HEK293T (cell line): ENCODE results near the gene PCF11.

Experiments
- CTCF ChIA-PET: fragments of 350-600 bp; formaldehyde crosslinking; extraction: SDS; loops from one replicate; lab custom pipeline; 2021; ENCODE audit warnings: antibody characterized with exemption, inconsistent platforms; lab: Yijun Ruan, JAX
- POLR2A ChIA-PET: fragments of 350-600 bp; formaldehyde crosslinking; extraction: SDS; loops from one replicate; lab custom pipeline; 2020; ENCODE audit warnings: antibody characterized with exemption, inconsistent platforms; lab: Yijun Ruan, JAX
- DNase-seq: peaks from one replicate; pipeline ENCODE4 v3.0.0; 2012; ENCODE audit warnings: mixed read lengths; ENCODE audit errors: extremely low spot score
- ARNT ChIP-seq: fragments of 450-650 bp; IDR thresholded peaks from 2 replicates; pipeline ENCODE4 v1.6.1; 2017; ENCODE audit warnings: mild to moderate bottlenecking
- BHLHE40 ChIP-seq: fragments of 450-650 bp; IDR thresholded peaks from 2 replicates; pipeline ENCODE4 v1.6.1; 2016; ENCODE audit warnings: mild to moderate bottlenecking, moderate library complexity, borderline replicate concordance
- CTBP1 ChIP-seq: fragments of 450-650 bp; IDR thresholded peaks from 2 replicates; pipeline ENCODE4 v1.6.1; 2016; ENCODE audit warnings: borderline replicate concordance
- ELF4 ChIP-seq: fragments of 450-650 bp; IDR thresholded peaks from 2 replicates; pipeline ENCODE4 v1.6.1; 2017; ENCODE audit warnings: antibody characterized with exemption
- FOXA1 ChIP-seq: fragments of 450-650 bp; IDR thresholded peaks from 2 replicates; pipeline ENCODE4 v1.6.1; 2016; ENCODE audit warnings: mild to moderate bottlenecking
- FOXK2 ChIP-seq: fragments of 450-650 bp; IDR thresholded peaks from 2 replicates; pipeline ENCODE4 v1.6.1; 2016; ENCODE audit warnings: mild to moderate bottlenecking
- FOXM1 ChIP-seq: fragments of 450-650 bp; IDR thresholded peaks from 2 replicates; pipeline ENCODE4 v1.6.1; 2017; ENCODE audit warnings: mild to moderate bottlenecking, borderline replicate concordance
- HDGF ChIP-seq: fragments of 450-650 bp; IDR thresholded peaks from 2 replicates; pipeline ENCODE4 v1.6.1; 2017; ENCODE audit warnings: antibody characterized with exemption, borderline replicate concordance
- L3MBTL2 ChIP-seq: fragments of 450-650 bp; conservative IDR thresholded peaks from 2 replicates; pipeline ENCODE4 v1.6.1; 2016; ENCODE audit warnings: mild to moderate bottlenecking
- LEF1 ChIP-seq: fragments of 450-650 bp; IDR thresholded peaks from 2 replicates; pipeline ENCODE4 v1.6.1; 2017; ENCODE audit warnings: mild to moderate bottlenecking, borderline replicate concordance
- NFRKB ChIP-seq: fragments of 450-650 bp; IDR thresholded peaks from 2 replicates; pipeline ENCODE4 v1.6.1; 2016; ENCODE audit warnings: mild to moderate bottlenecking, moderate library complexity
- PKNOX1 ChIP-seq: fragments of 450-650 bp; IDR thresholded peaks from 2 replicates; pipeline ENCODE4 v1.6.1; 2016
- SP1 ChIP-seq: fragments of 450-650 bp; IDR thresholded peaks from 2 replicates; pipeline ENCODE4 v1.6.1; 2017
- SUZ12 ChIP-seq: fragments of 450-650 bp; IDR thresholded peaks from 2 replicates; pipeline ENCODE4 v1.6.1; 2016; ENCODE audit warnings: mild to moderate bottlenecking
- TARDBP ChIP-seq: fragments of 450-650 bp; IDR thresholded peaks from 2 replicates; pipeline ENCODE4 v1.6.1; 2016
- ZNF384 ChIP-seq: fragments of 450-650 bp; IDR thresholded peaks from 2 replicates; pipeline ENCODE4 v1.6.1; 2016

The PCF11 gene

GRCh38 chr11:83220260-83220659, 63.3 kb downstream of the PCF11 start:
- POLR2A ChIA-PET: no interaction called here
- TF ChIP-seq PKNOX1: no peak
- TF ChIP-seq ARNT: no peak
- no peak for TF ChIP-seq L3MBTL2
- CTCF ChIA-PET: no interaction called here
- DNase-seq: no peak

- CTCF ChIA-PET: no interaction called here
- DNase-seq: no peak
- POLR2A ChIA-PET: no interaction called here
- TF ChIP-seq NFRKB: no peak
Observed at GRCh38 chr11:83221694-83222093, 64.8 kb downstream of the PCF11 start.

- POLR2A ChIA-PET: interaction anchor here (0.6 to 0.9 kb wide), 2 partner anchors 28 to 285 kb away, joined by 3 read pairs; no protein-coding TSS in a partner anchor
- no peak for TF ChIP-seq PKNOX1
- TF ChIP-seq FOXM1: no peak
- TF ChIP-seq BHLHE40: no peak
- TF ChIP-seq ELF4: no peak
- TF ChIP-seq HDGF: no peak
- TF ChIP-seq ZNF384: no peak
- no peak for TF ChIP-seq SUZ12
- TF ChIP-seq NFRKB: no peak
- TF ChIP-seq TARDBP: no peak
- TF ChIP-seq LEF1: no peak
- TF ChIP-seq CTBP1: no peak
- TF ChIP-seq FOXA1: no peak
- no peak for TF ChIP-seq ARNT
- TF ChIP-seq SP1: no peak
- no peak for TF ChIP-seq FOXK2
- no peak for TF ChIP-seq L3MBTL2
- DNase-seq: no peak
- CTCF ChIA-PET: no interaction called here
Observed at GRCh38 chr11:83222499-83222898, 65.6 kb downstream of the PCF11 start.

- no peak for TF ChIP-seq BHLHE40
- no peak for DNase-seq
- POLR2A ChIA-PET: interaction anchor here (0.9 kb wide), 1 partner anchor 29 kb away, joined by 3 read pairs; no protein-coding TSS in a partner anchor
- CTCF ChIA-PET: interaction anchor here (0.6 kb wide), 1 partner anchor 69 kb away, joined by 3 read pairs; no protein-coding TSS in a partner anchor
Observed at GRCh38 chr11:83223457-83223856, 66.5 kb downstream of the PCF11 start.

- DNase-seq: no peak
- ChIA-PET CTCF (interaction anchor here (1.4 kb wide), 1 partner anchor 580 kb away, joined by 4 read pairs; no protein-coding TSS in a partner anchor), POLR2A (no interaction called here)
- no peak for TF ChIP-seq ELF4
- TF ChIP-seq PKNOX1: no peak
- TF ChIP-seq TARDBP: no peak
- no peak for TF ChIP-seq FOXA1
- TF ChIP-seq FOXK2: no peak
- TF ChIP-seq NFRKB: no peak
- TF ChIP-seq L3MBTL2: no peak
- TF ChIP-seq ZNF384: no peak
- no peak for TF ChIP-seq ARNT
- no peak for TF ChIP-seq HDGF
- no peak for TF ChIP-seq SUZ12
- no peak for TF ChIP-seq LEF1
- no peak for TF ChIP-seq SP1
- TF ChIP-seq FOXM1: no peak
Observed at GRCh38 chr11:83235825-83236224, 78.9 kb downstream of the PCF11 start.
